NK-92 (cell line): Measurements from ENCODE around the gene SRRM2.

ENCODE experiments used
- DNase-seq: peaks from one replicate; lab custom pipeline; 2025; ENCODE audit not compliant: unreplicated experiment; lab: John Stamatoyannopoulos, UW

SRRM2 gene

GRCh38 chr16:2737895-2738418 is 14.5 kb upstream of the SRRM2 start:
- DNase-seq = no peak

GRCh38 chr16:2738615-2739014 is 13.8 kb upstream of the SRRM2 start:
- no peak for DNase-seq

DNA sequence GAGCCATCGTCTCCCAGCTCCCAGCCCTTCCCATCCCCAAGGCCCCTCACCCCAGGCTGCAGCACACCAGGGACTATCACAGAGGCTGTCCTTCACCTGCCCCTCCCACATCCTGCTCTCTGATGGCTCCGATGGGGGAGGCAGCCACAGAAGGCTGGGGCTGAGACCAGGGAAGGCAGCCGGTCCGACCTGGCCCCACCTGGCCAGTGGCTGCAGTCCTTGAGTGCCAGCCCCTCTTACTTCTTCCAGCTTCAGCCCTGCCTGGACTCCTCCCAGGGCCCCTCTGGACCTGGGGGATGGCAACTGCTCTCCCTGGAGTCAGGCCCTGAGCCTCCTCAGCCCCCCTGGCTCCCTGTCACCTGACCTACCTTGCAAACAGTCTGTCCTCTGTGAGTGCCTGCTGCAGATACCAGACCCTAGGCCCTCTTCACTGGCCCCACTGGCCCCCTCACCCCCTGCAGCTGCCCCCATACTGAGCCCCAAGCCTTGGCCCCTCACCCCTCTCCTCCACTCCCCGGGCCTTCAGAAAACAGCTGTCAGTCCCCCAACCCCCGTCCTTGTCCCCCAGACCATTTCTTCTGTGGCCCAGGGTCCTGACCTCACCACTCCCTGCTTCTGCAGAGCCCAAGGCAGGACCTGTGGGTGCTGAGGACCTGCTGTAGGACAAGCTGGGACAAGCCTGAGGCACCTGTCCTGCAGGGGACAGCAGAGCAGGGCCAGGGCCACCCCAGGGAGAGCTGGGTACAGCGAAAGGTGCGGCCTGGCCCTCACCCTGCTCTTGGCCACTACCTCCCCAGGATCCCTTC is 12.6 kb upstream of the SRRM2 start:
- DNase-seq = no peak

DNA sequence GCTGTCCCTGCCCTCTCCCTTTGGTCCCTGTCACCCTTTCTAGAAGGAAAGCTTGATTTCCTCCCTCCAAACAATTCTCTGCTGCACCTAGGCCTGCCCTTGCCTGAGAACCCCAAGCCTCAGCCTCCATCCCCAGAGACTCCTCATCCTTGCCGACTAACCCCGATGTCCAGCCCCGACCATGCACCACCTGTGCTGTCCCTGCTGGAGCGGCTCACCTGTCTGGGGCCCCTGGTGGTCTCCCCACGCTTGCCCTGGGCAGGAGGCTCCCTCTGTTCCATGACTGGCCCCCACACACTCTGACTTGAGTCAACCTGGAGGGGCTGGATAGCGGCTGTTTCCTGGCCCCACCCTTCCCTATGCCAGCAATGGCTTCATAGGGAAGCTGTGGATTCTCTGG is 12.0 kb upstream of the SRRM2 start:
- no peak for DNase-seq

DNA sequence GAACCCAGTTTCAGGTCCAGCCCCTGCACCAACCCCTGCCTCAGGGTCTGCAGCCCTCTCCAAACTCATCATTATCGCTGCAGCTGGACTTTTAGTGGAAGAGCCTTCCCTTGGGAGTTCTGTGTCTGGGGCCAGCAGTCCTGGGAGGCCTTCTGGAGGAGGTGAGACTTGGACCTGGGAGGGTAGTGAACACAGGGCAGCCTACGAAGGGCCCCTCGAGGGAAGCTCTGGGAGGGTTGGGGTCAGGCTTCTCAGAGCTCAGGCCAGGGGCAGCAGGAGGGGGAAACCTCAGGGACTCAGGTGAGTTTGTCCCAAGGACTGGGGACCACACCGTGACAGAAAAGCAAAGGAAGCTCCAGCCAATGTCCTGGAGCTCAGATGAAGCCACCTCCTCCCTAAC is 11.3 kb upstream of the SRRM2 start:
- DNase-seq = no peak

GRCh38 chr16:2742323-2743006 is 10.0 kb upstream of the SRRM2 start:
- DNase-seq = no peak

DNA sequence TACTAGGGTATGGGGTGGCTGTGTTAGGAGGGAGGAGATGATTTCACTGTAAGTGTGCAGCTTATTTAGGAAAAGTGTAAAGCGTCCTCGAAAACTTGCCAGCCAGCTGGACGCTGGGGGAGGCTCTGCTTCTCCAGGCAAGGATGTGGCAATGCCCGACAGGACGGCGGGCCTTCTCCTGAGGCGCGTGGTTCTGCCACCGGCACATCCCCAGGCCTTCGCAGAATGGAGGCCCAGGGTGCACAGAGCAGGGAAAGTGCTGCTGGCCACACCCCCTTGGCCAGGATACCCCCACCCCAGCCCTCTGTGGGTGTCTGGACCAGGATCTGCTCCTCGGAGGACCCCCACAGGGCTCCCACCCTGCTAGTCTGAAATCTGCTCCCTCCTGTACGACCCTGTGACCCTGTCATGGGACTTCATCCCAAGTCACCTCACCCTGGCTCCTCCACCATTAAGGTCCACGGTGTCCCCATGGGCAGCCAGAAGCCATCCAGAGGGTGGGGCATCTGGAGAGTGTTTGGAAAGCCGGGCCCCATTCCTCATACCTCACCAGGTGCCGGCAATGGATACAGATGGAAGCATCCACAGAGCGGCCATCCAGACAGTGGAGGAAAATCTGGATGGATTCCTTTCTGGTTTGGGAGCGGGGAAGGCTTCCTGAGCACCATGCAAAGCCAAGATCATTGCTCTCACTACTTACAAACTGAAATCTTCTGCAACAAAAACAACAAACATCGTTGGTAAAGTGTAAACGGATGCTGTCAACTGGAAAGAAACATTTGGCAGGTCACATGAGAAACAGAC is 9.2 kb upstream of the SRRM2 start:
- DNase-seq = no peak

GRCh38 chr16:2744711-2745110 is 7.7 kb upstream of the SRRM2 start:
- no peak for DNase-seq

DNA sequence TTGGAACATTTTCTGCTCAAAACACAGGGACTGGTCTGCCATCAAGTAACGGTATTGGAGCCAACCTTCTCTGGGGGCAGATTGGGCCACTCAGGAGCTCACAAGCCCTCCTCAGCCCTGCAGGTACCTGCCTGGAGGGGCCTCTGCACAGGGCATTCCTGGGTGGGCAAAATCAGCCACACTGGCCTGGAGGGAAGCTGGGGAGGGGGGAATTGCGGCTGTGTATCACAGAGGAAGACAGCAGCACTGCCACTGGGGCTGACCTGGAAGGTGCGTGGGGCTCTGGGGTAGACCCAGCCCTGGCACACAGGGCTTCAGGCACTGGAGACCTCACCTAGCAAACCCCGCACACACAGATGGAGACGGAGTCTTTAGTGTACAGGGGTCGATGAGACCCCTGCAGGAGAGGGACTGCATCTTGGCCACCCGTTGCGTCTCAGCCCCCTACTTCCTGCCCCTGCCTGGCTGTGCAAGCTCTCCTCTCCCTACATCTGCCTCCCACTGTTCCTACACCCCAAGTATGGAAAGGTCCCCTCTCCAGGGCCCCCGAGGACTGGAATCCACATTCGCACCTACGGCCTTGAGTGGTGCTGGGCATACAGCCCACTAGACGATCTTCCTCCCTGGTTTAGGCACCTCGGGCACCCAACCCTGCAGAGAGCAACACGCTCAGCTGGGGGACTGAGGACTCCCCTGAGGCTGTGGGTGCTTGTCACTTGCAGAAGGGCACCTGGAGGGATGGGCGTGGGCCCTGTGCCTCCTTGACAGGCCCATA is 7.1 kb upstream of the SRRM2 start:
- DNase-seq = no peak

- DNase-seq = no peak
Observed at GRCh38 chr16:2745961-2746360, 6.5 kb upstream of the SRRM2 start.

GRCh38 chr16:2748757-2749455 is 3.5 kb upstream of the SRRM2 start:
- DNase-seq = no peak

GRCh38 chr16:2749476-2749875 is 3.0 kb upstream of the SRRM2 start:
- DNase-seq = no peak

GRCh38 chr16:2749936-2750335 is 2.5 kb upstream of the SRRM2 start:
- DNase-seq = no peak

DNA sequence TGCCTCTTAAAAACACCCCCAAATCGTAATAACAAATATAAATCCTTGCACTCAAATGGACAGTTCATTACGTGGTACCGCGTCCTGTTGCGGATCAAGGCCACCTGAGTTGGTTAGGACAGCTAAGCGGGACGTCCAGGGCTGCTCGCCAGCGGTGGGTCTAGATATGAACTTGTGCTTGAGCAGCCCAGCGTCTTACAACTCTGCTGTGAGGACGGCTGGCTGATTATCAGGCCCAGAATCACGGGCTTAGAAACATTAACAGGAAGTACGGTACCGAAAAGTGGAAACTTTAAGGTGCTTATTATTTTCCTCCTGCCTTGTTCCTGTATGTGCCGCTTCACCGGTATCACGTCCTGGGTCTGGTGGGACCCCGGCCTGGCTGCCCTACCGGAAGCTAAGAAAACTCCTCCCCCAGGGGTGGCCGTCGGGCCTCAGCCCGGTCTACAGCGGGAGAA is 832 bp upstream of the SRRM2 start:
- DNase-seq = no peak

DNA sequence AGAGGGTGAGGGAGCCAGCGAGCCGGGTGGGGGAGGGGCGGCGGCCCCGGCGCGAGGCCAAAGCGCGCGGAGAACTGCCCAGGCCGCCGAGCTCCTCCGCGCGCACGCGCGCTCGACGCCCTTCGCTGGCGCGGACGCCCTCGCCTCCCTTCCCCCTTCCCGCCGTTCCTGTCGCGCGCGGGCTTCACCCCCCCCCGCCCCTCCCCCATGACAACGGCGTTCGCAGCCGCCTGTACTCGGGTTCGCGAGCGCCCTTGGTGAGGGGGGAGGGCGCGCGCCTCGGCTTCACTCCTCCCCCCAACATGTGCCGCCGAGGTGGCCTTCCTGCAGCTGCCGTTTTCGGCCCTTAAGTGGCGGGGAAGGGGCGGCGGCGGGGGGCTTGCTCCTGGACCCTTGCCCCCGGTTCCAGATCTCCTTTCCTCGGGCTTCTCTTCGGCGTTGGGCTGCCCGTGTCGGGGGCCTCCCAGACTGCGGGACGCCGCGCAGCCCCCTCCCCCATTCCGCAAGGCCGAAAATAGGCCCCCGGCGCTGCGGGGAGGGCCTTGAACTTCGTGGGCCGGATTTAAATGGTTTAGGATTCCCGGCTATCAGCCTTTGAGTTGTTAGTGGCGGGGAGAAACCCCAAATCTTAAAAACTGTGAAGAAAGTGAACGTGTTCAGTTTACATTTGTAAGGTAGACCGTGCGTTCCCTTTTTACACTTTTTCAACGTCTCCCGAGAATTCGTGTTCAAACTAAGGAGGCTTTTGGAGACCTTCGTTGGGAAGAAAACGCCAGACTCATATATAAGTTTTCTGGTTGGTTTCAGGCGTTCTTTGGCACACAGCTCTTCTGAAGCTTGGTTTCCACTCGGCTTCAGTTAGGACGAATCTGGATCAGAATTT is 653 bp downstream of the SRRM2 start:
- no peak for DNase-seq

DNA sequence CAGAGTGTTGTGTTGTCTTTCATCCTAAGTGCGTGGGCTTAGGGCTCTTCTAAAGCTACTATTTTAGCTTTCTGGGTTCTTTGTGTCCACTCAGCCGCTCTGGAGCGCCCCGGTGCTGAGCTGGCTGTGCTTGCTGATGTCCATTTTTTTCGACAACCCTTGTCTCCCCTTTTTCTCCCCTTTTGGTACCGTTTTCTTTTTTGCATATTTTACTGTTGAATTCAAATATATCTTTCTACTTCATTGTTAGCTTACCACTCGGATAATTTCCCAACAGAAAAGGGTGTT is 1.2 kb downstream of the SRRM2 start:
- no peak for DNase-seq

DNA sequence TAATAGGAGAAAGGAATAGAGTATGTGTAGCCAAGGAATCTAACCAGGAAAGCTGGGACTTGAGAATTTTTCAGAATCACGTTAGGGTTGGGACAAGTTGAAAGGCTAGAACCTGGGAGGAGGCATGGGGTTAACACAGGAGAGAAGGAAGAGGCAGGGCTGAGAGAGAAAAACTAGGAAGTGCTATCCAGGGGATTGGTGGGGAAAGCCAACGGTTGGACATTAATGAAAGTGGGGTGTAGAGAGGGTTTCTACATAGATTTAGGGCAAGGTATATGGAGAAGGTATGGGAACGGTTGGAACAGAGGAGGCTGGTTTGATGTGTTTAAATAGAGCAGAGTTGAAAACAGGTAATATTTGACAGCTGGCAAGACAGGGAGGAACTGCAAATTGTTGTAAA is 2.7 kb downstream of the SRRM2 start:
- no peak for DNase-seq

- DNase-seq = no peak
Observed at GRCh38 chr16:2756288-2757015, 4.0 kb downstream of the SRRM2 start.

- no peak for DNase-seq
Observed at GRCh38 chr16:2757344-2757743, 4.9 kb downstream of the SRRM2 start.
